D341Med (cell line): ENCODE results near the gene ASB8.
"Not testable (repeated sequence)": the region's sequence is repeated elsewhere in the genome, so short reads cannot be mapped to it uniquely, and the experiment has no call there.

Experiments used
- DNase-seq: peaks from one replicate; pipeline ENCODE4 v3.0.0; 2012; ENCODE audit warnings: low spot score

ASB8 gene

DNA sequence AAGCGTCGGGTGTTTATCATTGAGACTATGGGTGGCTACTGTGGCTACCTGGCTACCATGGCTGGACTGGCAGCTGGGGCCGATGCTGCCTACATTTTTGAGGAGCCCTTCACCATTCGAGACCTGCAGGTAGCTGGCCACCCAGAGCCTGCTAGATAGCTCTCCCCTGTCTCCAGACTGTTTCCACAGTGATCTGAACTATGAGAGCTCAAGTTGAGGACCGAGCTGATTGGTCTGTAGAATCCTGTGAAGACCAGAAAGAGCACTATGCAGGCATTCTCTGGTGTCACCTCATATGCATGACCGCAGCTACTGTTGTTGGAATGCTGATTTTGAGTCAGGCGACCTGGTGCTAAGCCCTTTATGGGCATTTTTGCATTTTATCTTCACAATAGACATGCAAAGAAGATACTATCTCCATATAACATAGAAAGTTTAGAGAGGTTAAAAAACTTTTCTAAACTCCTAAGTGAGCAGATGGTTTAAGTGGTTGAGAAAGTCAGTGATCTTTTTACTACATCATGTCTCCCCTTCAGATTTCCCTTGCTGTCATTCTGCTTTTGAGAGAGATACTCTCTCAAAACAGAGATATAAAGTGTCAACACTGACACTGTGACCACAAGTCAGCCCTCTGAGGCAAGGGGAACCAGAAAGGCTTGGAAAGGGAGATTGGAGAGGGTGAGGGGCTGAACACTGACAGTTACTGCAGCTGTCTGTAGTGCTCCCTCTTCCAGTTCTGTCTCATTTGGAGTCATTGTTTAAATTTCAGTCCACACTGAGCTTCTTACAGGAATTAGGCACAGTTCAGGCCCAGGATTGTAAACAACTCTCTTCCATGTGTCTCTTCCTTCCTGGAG, 14.3 kb downstream of the ASB8 start:
- no peak for DNase-seq

DNA sequence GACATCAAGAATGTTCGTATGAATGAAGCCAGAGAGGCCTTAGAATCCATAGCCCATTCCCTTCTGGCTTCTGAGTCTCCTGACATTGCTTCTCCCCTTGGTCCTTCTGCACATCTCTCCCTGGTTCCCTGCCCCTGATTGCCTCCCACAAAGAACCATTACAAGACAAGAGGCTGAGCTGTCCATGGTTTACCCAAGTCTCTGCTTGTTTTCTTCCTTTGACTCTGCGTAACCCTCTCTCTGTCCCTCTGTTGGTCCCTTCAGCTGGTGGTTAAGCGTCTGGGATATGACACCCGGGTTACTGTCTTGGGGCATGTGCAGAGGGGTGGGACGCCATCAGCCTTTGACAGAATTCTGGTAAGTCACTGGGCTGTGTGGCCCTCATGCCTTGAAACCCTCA, 22.3 kb downstream of the ASB8 start:
- DNase-seq: no peak

DNA sequence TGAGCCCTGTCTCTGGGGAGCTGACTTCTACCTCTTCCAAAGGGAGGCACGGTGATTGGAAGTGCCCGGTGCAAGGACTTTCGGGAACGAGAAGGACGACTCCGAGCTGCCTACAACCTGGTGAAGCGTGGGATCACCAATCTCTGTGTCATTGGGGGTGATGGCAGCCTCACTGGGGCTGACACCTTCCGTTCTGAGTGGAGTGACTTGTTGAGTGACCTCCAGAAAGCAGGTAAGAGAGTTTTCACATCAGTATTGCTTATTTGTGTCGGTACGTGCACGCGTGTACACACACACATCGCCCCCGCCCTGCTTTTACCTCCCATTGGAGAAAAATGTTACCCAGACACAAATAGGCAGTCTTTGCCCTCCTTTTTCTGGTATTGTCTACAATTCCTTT, 24.5 kb downstream of the ASB8 start:
- no peak for DNase-seq

DNA sequence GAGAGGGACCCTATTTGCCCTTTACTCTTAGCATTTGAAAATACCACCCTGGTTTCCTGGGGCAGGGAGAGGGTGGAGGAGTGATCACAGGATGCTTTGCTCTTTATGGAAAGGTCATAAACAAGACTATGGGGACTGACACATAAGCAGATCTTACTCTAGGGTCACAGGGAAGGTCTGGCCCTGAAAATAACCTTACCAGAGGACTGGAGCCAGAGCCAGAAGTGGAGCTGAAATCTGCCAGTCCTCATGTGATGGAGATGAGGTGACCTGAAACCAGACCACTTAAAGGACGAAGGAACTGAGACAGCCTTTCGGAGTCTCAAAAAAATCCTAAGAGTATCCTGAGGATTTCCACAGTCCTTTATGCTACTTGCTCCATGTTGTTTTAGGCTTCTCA, 25.8 kb downstream of the ASB8 start:
- DNase-seq: no peak

DNA sequence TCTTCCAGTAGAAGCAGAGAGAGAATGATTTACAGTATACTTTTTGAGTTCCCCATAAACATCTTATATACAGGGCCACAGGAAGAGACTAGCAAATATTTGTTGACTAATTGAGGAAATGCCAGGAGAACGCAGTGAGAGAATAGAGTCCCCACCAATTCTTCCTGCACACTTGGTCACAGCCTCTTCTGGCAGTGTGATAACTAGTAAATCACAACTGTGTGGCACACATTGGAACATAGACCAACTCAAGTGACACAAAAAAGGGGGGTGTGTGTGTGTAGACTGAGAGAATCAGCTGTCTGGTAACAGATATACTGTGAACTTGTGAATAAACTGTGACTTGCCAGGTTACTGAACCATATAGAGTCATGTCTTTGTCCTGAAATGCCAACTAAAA, 27.9 kb downstream of the ASB8 start:
- DNase-seq: no peak

DNA sequence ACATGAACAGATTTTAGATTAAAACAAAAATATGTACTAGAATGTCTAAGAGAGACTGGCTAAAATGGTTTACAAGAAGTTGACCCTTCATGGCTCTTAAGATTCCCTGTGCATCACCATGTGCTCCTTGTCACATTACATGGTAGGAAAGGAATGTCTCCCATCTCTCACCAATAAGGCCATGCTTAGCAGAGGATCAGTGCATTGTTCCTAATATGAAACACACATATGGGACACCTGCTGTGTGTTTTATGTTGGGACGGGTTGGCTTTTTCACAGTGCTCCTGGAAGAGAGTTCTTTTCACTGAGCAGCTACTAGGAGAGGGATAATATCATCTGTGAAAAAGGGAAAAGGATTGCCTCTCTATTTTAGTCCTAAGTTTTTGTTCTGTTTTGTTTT, 28.5 kb downstream of the ASB8 start:
- DNase-seq: no peak

DNA sequence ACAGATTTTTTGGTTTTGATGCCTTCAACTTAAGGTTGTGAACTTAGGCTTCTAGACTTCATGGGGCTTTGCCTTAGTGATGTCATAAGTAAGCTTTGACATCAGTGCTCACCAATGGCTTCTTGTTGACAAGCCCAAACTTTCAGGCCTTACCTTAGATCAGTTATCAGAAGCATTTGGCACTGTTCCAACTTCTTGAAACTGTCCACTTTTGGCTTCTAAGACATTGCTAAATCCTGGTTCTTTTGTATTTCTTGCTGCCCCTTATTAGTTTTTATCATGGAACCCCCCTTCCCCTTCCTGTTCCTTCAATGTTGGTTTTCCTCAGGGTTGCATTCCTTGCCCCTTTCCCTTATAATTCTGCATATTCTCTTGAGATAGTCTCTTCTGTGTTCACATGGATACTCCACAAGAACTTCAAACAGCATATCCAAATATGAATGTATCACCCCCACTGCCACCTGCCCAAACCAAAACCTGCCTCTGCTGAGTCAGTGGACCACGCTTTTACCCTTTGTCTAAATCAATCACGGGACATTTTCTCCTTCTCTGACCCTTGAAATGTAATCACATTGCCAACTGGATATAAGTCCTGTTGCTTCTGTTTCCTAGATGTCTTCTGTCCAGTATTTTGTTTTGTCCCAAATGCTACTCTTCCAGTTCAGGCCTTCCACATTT, 30.2 kb downstream of the ASB8 start:
- DNase-seq: no peak

DNA sequence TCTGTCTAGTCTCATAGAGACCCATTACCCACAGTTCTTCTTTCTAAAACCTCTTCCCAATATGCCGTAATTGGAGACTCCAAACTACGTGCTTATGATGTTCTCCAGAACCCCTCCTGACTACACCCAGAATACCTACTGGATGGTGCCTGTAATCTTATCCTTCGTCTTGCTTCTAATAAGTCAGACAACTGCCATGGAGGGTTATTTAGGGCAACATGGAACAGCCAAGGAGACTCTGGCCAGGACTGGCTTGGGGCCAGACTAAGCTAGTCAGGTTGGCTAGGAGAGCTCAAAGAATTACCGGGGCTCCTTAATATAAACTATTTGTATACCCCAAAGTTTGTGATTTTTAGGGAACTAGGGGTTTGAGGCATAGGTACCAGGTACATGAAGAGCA, 31.3 kb downstream of the ASB8 start:
- DNase-seq: no peak

DNA sequence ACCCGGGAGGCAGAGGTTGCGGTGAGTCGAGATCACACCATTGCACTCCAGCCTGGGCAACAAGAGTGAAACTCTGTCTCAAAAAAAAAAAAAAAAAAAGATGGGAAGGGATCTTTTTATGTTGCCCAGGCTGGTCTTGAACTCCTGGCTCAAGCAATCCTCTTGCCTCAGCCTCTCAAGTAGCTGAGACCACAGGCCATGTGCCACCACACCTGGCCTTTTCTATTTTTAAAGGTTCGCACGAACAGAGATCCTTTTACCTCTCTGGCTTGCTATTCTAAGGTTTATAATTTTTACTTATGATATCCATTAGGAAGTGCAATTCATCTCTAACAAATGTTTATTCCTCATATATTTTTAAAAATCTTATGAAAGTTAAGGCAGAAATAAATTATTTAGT, 31.8 kb downstream of the ASB8 start:
- DNase-seq: not testable (repeated sequence)

DNA sequence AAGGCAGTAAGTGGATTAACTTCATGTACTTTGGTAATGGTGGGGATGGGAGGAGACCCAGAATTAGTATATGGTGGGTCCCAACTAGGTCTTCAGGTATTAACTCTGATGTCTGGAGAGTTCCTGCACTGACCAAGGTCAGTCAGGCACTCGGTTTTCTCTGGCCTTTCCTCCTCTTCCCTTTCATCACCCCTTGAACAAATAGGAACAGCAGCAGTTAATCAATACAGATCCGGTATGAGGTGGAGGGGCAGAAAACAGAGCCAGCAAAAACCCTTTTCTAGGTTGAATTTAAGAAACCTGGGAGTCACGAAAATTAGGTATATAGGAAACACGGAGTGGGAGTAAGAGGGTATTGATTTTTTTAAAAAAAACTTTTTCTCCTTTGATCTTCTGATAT, 34.1 kb downstream of the ASB8 start:
- DNase-seq: no peak

DNA sequence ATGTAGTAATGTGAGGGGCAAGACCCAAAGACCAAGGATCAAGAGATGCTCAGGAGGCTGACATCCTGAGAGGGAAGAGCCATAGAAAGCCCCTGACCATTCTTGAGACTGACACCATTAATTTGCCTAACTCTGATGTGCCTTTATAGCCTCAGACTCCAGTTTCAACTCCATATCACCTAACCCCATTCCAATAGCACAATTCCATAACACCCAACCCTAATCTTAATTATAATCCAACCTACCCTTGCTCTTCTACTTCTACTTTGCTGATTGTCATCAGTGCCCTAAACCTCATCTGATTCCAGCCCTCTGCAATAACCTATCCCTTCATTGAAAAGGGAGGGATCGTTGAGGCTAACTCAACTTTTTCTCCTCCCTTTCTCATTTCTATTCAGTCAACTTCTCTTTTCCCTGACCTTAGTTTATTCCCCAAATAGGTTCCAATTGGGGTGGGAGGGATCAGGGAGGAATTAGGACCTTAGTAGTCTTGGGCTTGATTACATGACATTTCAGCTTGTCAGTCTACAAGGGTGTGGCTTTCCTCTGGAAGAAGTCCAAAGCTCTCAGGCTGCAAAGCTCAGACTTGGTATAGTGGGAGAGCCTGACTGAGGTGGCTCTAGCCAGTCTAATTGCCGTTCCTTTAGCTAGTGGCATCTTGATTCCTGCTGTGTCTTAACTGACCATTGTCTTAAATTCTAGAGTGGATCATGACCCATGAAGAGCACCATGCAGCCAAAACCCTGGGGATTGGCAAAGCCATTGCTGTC, 35.1 kb downstream of the ASB8 start:
- no peak for DNase-seq

DNA sequence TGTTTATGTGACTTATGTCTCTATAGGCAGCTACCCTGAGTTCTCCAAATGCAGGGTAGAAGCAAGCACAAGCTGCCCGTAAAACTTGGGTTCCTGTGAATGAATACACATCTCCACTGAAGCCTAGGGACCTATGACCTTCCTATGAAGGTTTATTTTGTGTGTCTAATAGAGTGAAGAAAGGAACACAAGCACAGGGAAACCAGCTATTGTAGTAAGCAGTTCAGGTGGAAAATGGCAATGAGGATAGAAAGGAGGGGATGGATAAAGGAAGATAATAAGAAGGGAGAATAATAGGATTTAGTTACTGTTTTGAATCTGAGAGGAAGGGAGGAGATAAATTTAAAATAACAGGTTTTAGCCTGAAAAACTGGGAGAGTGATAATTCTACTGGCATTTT, 35.8 kb downstream of the ASB8 start:
- no peak for DNase-seq

DNA sequence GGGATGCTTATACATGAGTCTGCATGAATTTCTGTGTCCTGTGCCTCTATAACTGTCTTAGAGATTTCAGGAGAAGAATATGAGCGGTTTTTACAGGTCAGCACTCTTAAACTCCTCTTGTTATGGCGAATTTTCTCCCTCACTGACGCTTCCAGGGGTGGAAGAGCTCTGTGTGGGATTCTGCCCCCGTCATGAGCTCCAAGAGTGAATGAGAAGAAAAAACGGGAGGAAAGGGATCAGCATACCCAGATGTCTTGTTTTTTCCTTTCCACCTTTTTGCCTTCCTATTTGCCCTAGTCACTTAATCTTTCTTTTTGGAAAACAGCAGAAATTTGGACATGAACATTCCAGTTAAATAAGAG, 37.5 kb downstream of the ASB8 start:
- peak; percentile 42 for DNase-seq

DNA sequence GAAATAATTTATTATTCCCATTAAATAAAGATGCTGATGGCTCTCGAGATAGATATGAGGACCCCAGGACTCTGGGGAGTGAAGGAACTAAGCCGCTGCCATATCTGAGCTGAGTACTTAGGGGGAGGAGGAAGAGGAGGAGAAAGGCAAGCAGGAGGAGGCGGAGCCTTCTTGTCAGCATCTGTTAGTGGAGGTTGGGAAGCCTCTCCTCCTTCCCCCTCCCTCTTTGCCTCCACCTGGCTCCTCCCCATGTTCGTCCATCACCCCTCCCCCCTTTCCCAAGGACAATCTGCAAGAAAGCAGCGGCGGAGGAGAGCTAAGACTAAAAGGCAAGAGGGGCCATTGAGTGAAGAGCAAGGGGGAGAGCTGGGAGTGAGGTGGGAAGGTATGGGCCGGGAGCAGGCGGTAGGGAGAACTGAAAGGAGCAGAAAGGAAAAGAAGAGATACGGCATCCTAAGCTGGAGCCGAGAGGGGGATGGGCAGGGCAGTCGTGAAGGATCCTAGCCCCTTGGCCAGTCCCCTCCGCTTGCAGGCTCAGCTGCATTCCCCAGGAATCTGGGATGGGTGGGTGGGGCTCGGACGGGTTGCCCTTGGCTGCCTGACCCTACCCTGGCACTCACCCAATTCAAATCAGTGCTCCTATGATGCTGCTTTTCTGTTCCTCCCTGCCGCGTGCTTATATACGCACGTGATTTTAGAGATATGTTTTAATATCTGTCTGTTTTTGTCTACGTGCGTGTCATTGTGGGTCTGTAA, 38.1 kb downstream of the ASB8 start, which contains the start of gene PFKM:
Gene PFKM (plus strand): TSS at position 287 of the 756 bp plus-strand sequence. CDS start 3,411 bp downstream, outside the sequence.
- peak; percentile 91 for DNase-seq

DNA sequence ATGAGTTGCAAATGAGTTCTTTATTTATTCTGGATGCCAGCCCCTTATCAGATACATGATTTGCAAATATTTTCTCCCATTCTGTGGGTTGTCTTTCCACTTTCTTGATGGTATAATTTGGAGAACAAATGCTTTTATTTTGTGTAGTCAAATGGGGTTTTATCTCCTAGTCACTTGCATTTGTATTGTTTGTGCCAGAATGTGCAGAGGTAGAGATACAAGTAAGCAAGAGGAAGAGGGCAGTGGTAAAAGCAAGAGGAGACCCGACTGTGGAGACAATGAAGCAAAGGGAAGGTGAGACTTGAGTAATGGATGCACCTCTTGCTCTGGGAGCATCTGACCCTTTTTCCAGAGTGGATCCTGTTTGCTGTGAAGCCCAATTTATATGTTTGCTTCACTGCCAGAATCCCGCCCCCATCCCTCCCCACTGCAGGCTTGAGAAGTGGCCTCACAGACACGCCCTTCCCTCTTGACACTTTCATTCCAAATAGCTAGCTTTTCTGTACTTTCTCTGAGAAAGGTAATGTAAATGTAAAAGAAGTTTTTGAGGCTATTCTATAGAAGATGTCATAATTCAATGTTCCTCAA, 38.9 kb downstream of the ASB8 start:
- DNase-seq: no peak

DNA sequence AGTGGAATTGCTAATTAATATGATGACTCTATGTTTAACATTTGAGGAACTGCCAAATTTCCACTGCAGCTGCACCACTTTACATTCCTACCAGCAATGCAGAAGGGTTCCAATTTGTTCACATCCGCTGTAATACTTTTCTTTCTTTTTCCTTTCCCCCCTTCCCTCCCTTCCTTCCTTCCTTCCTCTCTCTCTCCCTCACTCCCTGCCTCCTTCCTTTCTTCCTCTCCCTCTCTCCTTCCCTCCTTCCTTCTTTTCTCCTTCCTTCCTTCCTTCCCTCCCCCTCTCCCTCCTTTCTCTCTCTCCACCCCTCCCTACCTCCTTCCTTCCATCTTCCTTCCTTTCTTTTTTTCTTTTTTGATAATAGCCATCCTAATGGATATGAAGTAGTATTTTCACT, 41.4 kb downstream of the ASB8 start:
- DNase-seq: no peak

DNA sequence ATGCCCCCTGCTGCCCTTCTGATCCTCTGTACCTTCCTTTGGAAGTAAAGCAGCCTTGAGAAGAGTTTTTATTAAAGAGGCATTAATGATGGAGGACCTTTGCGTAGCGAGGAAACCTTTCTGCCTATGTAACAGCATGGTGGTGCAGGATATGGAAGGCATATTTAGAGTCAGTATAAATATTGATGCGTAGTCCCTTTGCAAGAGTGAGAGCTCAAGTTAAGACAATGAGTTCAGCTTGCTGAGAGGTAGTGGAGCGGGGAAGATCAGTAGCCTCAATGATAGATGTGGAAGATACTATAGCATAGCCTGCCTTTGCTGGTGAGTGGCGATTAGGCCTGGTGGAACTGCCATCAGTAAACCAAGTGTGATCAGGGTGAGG, 46.0 kb downstream of the ASB8 start:
- not testable (repeated sequence) for DNase-seq

DNA sequence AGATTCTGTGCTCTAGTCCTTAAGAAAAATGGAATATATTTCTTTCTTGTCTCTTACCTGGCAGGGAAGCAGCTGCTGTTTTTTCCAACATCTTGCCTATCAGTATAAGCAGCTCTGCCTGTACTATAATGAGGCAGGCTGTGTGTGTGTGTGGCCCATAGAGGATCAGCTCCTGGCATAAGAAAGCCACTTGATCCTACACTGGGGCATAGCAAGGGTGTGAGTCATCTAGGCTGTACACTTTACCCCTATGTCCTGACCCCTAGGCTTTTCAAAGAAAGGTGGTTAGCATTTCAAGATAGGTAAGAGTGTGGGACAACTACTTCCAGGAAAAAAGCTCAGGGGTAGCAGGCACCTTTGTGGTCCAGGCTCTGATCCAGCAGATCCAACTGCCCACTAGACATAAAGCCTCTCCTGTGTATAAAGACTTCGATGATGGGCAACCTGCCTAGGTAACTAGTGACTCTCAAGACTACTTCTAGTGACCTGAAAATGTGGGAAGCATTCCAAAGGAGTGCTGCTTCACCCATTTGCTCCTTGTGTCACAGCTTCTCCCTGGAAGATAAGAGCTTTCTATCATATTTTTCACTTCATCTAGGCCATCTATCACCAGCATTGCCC, 46.5 kb downstream of the ASB8 start:
- DNase-seq: no peak

DNA sequence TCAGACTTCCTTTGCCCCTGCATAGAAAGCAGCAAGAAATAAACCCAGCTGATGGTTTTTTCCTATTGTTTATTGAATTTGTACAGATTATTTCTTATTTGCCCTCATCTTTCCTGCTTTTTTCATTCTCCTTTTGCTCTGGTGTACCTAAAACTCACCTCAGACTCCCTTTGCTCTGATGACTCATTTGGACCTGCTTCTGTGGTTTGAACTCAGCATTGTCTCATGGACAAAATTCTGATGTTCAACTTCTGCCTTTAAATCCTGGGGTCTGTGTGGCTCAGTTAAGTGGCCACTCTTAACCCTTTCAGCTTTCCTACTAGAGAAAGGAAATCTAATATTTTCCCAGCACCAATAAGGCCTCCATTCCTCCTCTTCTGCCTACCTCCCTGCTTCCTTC, 47.9 kb downstream of the ASB8 start:
- no peak for DNase-seq

DNA sequence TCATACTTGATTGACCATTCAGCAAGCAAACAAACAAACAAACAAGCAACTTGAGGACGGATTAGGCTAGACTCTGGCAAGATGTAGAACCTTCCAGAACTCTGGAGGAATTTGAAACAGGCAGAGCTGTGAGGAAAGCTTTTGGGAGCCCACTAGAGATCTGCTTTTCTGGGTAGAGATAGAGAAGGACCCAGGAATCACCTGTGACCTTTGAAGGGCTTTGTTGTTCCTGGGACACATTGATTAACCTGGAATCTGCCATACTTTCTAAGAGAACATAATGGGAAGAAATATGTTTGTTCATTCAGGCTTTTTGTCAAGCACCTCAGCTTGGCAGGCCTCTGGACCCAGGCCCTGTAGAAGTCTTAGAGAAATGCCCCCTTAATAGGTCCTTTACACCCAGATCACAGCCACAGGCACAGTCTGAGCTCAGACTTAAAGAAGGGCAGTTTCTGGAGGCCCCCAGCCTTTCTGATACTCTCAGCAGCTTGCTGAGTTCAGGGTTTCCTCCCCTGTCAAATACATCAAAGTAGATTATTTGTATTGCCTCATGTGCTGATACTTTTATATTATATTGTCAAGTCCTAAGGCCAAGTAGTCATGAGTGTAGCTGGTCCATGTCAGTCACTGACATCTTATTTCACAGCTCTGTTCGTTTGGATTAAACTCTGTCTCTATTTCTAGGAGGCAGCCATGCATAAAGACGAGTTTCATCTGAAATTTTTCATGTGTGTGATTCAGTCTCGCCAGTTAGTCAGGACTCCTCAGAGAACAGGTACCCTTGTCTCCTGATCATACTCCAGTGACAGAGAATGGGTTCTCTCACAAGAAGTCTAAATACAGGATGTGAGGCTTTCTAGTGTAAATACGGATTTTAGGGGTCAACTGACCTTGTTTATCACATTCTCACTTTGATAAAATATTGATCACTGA, 50.4 kb downstream of the ASB8 start:
- no peak for DNase-seq
